Kidney epithelial cell (primary cell): ENCODE measurements around the gene DDR1. TPM values are rescaled to one million over a fixed set of nuclear protein-coding genes. Genes with fewer than 3 reads are reported as not detected.

Source experiments
- DNase-seq: peaks from one replicate; pipeline ENCODE4 v3.0.0-alpha.2; 2010; ENCODE audit warnings: low read depth
- H3K27me3 ChIP-seq: 2 replicates; pipeline ENCODE4 v1.6.0; 2011; ENCODE audit warnings: low read length; ENCODE audit not compliant: control insufficient read depth, insufficient read depth
- H3K36me3 ChIP-seq: 2 replicates; pipeline ENCODE4 v1.5.1; 2011; ENCODE audit warnings: low read length; ENCODE audit not compliant: control insufficient read depth, insufficient read depth
- H3K4me3 ChIP-seq: 2 replicates; pipeline ENCODE4 v1.5.1; 2011; ENCODE audit warnings: low read depth, mild to moderate bottlenecking, control low read depth, low read length
- total RNA-seq: library from RNA; depleted of rRNA; stranded (reverse); fragments of >200 nt; gene quantifications from 2 replicates; pipeline ENCODE4 v1.2.3, GENCODE V29; 2015
- TF ChIP-seq, protein P1 (sequence below): IDR thresholded peaks from 2 replicates; pipeline ENCODE4 v1.5.1; 2011; ENCODE audit warnings: mild to moderate bottlenecking, moderate library complexity, low read length, control low read depth, inconsistent platforms; ENCODE audit not compliant: insufficient read depth, poor library complexity, severe bottlenecking

The DDR1 gene
- total RNA-seq, 1 donor from 2014 or later, result 171 TPM

DNA sequence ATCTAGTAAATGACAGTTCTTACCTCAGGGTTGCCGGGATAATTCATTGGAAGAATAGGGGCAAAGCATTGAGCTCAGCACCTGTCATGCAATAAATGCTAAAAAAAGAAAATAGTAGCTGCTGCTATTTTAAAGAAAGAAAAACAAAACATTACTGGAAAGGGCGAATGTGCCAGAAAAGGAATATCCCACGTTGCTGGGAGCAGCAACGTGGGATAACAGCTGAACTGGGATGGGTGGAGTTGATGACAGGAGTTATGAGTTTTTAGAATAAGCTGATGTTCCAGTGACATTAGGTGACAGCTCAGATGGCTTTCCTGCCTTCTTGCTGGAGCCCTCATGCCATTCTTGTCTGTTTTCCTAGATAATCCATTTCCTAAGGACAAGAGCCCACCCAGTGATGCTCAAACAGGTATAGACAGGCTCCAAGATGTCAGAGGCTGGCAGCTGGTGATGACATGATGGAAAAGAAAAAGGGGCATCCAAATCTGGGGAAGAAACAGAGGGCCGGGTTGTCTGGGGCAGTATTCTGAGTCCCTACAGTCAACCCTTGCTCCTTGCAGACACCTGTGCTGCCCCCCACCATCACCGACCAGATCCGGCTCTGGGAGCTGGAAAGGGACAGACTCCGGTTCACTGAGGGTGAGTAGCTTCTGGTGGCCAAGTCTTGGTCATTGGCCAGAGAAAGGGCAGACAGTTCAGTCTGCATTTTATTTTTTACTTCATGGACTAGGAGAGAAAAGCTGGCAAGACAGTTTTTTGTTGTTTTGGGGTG is 28.6 kb downstream of the DDR1 start:
- TF ChIP-seq, protein P1, sequence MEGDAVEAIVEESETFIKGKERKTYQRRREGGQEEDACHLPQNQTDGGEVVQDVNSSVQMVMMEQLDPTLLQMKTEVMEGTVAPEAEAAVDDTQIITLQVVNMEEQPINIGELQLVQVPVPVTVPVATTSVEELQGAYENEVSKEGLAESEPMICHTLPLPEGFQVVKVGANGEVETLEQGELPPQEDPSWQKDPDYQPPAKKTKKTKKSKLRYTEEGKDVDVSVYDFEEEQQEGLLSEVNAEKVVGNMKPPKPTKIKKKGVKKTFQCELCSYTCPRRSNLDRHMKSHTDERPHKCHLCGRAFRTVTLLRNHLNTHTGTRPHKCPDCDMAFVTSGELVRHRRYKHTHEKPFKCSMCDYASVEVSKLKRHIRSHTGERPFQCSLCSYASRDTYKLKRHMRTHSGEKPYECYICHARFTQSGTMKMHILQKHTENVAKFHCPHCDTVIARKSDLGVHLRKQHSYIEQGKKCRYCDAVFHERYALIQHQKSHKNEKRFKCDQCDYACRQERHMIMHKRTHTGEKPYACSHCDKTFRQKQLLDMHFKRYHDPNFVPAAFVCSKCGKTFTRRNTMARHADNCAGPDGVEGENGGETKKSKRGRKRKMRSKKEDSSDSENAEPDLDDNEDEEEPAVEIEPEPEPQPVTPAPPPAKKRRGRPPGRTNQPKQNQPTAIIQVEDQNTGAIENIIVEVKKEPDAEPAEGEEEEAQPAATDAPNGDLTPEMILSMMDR, result no peak
- H3K36me3 ChIP-seq, result peaks cover 5% of the 10 kb centered on the region
- DNase-seq, result no peak
- no peaks in the 10 kb centered on the region for H3K27me3 ChIP-seq
- no peak overlapping the region for H3K4me3 ChIP-seq

DNA sequence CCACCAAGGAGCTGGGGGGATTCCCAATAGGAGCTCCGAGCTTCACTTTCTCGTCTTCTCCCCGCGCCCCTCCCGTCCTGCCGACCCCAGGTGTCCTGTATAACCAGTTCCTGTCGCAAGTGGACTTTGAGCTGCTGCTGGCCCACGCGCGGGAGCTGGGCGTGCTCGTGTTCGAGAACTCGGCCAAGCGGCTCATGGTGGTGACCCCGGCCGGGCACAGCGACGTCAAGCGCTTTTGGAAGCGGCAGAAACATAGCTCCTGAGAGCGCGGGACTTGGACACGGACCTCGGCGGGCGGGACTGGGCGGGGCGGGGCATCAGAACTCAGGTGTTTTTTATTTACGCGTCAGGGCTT is 29.4 kb downstream of the DDR1 start:
- no peaks in the 10 kb centered on the region for H3K27me3 ChIP-seq
- no peak for DNase-seq
- TF ChIP-seq, protein P1, result no peak
- peaks cover 5% of the 10 kb centered on the region for H3K36me3 ChIP-seq
- H3K4me3 ChIP-seq, result peak overlapping the region; percentile 3

DNA sequence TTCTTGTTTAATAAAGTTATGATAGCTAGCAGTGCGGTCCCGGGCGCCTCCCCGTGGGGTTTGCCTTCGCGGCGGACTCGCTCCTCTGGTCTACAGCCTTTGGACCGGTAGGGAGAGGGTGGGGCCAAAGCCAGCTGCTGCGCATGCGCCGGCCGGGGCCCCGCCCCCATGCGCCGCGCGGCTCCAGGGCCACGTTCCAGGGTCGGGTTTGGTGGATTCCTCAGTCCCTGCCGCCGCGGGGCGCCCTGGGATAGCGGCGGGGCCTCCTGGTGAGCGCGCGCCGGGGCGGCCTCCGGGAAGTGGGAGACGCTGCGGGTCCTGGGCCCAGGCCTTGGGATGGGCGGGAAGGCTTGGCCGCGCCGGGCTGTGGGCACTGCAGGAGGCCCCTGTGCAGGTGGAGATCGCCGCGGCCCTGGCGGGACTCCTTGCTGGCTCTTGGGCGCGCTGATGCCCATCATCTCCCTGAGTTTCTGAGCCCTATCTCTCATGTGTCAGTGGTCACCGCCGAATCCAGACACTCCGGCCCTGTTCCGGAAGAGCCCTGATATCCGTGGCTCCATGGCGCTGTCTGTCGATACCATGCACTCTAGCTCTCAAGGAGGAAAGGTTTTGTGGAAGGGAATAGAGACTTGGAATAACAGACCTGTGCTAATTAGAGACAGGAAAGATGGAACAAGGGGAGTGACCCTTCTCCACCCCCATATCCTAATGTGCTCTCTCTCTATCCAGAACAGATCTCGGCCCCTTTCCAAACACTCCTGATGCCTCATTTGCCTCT is 29.9 kb downstream of the DDR1 start, which contains the start of gene VARS2:
VARS2 (plus strand) TSS at position 163 of the 778 bp plus-strand sequence; CDS start at position 762, 599 bp downstream.
- TF ChIP-seq, protein P1, result peak; percentile 27

DNA sequence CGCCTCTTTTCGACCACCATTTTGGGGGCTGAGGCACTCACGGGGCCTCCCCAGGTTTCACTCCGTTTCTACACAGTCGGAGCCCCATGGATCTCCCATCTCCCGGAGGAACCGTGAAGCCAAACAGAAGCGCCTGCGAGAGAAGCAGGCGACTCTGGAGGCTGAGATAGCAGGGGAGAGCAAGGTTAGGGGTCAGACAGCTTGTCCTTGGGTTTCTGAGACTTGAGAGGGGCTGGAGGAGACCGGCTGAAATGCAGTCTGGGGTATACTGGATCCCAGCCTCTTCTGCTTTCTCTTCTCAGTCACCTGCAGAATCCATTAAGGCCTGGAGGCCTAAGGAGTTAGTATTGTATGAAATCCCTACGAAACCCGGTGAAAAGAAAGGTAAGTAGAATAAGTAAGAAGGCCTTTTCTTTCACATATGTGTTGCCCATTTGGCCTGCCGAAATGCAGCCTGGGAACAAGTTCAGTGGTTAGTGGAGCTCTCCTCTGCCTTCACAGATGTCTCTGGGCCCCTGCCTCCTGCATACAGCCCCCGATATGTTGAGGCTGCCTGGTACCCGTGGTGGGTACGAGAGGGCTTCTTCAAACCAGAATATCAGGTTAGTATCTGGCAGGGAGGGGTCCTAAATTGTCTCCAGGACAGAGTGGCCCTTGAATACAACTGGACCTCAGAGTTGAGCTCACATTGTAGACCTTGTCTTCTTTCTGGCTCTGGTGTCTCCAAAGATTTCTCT is 30.7 kb downstream of the DDR1 start:
- Histone ChIP-seq H3K36me3 (peaks cover 5% of the 10 kb centered on the region), H3K4me3 (peak overlapping the region; percentile 43), H3K27me3 (no peaks in the 10 kb centered on the region)
- TF ChIP-seq, protein P1, result no peak
- no peak for DNase-seq

More for the DNA sequence above, 29.9 kb downstream of the DDR1 start, which contains the start of gene VARS2:
- peaks cover 5% of the 10 kb centered on the region for H3K36me3 ChIP-seq
- DNase-seq, result peak; percentile 34
- H3K27me3 ChIP-seq, result no peaks in the 10 kb centered on the region
- H3K4me3 ChIP-seq, result peak within 1 kb of the TSS; percentile 43

DNA sequence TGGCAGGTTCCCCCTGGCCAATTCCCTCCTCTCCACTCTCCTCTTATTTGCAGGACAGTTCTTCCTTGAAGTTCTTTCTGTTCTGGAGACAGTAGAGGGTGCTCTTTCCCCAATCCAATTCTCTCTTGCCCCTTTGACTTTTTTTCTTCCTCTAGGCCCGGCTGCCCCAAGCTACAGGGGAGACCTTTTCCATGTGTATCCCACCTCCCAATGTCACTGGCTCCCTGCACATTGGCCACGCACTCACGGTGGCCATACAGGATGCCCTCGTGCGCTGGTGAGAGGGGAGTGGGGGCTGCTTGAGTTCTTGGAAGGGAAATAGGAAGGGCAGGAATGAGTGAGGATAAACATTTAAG is 31.2 kb downstream of the DDR1 start:
- H3K27me3 ChIP-seq, result no peaks in the 10 kb centered on the region
- H3K36me3 ChIP-seq, result peaks cover 4% of the 10 kb centered on the region
- peak; percentile 28 for DNase-seq
- TF ChIP-seq, protein P1, result peak; percentile 67
- no peak overlapping the region for H3K4me3 ChIP-seq
